Islet precursor cell (in vitro differentiated cells): Measurements from ENCODE around the gene UBFD1.

ENCODE experiments used
- DNase-seq: peaks from one replicate; pipeline ENCODE4 v3.0.0-alpha.2; 2018

UBFD1 gene

GRCh38 chr16:23615805-23616204 lies 58.3 kb downstream of the UBFD1 start:
- DNase-seq = no peak
